ENCODE results near the gene PTGDS.

The PTGDS gene

GRCh38 chr9:137007108-137007815 lies 30.0 kb downstream of the PTGDS start:
- no peak for DNase-seq

GRCh38 chr9:137007816-137008270 lies 30.5 kb downstream of the PTGDS start:
- no peak for DNase-seq

GRCh38 chr9:137008312-137008711 lies 31.0 kb downstream of the PTGDS start:
- DNase-seq: no peak

- no peak for DNase-seq
These were observed 31.9 kb downstream of the PTGDS start for GRCh38 chr9:137009217-137009616.

- no peak for DNase-seq
These were observed 32.8 kb downstream of the PTGDS start for GRCh38 chr9:137009938-137010732.

DNA sequence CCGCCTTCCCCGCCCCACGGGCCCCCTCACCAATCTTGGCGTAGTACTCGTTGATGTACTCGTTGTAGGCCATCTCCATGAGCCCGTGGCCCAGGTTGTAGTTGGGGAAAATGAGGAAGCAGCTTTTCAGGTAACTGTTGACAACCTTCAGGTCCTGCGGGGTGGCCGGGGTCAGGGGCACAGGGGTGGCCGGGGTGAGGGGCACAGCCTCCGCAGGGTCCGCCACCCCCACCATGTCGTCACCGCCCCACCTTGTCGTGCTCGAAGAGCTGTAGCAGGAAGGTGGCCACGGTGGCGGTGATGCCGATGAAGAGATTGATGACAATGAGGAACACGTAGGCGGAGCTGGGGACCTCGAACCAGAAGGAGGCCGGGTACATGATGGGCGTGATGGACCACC lies 33.9 kb downstream of the PTGDS start:
- DNase-seq: no peak

DNA sequence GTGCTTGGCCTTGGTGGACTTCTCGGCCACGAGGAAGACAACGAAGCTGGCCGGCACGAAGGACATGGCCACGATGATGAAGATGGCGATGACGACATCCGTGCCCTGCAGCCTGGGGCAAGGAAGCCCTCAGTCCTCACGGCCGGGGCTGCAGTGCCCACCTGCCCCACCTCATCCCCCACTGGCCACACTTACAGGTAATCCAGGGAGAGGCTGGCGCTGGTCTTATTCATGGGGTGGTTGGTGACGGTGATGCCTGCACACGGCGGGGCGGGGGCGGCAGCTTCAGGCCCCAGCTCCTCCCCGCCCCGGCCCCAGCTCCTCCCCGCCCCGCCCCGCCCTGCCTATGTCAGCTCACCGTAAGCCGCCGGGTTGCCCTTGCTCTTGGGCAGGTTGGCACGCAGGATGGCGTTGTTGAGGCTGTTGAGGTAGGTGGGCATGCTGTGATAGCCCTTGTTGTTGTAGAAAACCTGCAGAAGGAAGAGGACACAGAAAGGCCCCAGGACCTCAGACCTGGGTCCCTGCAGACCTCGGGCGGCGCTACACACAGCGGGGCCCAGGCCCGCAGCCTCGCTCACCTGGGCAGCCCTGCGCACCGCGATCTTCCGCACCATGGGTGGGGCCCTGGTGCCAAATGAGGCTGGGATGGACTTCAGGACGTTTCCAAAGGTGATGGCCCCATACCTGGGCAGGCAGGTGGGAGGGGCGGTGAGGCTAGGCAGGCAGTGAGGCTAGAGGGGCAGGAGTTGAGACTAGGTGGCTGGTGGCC lies 34.8 kb downstream of the PTGDS start:
- no peak for DNase-seq

DNA sequence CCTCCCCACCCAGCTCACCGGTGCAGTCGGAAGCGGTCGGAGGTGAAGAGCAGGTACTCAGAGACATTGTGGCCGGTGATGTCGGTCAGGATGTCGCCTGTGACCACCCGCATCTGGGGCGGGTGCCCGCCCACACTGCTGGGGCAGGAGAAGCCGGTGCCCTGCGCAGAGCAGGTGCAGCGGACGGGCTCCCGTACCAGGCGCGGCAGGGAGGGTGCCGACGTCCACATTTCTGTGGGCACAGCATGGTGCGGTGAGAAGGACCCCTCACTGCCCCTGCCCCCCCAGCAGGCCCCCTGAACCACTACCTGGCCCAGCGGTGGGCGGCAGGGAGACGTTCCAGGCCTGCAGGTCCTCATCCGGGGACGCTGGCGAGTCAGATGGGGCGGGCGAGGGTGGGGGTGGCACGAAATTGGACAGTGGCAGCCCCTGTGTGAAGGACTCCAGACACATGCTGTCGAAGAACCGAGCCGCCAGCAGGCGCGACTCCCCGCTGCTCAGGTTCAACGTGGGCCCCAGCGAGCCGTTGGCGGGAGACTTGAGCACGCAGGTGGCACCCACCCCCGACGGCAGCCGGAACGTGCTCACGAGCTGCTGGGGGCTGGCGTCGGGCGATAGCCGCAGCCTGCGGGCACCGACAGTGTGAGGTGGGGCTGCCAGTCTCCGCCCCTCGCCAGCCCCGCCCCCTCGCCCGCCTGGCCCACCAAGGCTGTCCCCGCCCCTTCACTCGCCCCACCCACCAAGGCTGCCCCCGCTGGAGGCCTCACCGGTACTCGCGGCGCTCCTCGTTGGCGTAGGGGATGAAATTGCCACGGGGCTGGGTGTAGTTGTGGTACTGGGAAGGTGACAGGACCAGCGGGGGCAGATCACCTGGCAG lies 35.6 kb downstream of the PTGDS start:
- DNase-seq: peak in 1 of 51 donors; percentile 20

DNA sequence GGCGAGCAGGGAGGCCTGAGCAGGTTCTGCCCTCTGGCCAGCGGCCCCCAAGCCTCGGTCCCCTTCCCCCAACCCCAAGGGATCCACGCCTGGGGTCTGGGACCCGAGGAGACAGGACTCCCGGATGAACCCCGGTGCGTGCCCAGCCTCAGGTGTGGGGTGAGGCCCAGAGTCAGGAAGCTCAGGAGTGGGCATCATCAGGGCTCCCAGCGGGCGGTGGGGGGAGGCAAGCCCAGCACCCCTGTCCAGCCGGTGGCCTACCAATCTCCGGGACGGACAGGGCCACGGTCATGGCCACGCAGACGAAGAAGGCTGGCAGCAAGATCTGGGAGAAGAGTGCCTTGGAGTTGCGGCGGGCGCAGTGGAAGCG lies 36.3 kb downstream of the PTGDS start:
- DNase-seq: no peak

DNA sequence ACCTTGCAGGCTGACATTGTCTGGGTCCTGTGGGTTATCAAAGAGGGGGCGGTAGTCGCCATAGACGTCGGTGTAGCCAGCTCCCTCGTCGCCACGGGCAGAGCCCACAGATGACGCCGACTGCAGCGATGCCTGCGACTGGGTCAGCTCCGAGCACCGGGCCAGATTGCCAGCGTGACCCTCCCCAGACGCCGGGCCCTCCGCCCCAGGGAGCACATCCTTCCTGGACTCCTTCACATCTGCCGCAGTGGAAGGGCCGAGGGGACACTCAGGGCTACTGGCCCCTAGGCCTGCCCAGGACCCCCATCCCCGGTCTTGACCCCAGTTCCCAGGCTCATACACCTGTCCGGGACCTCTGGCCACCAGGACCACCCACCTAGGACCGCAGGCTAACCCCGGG lies 36.9 kb downstream of the PTGDS start:
- DNase-seq: no peak

GRCh38 chr9:137014776-137015539 lies 37.7 kb downstream of the PTGDS start:
- no peak for DNase-seq

GRCh38 chr9:137015540-137015930 lies 38.2 kb downstream of the PTGDS start:
- no peak for DNase-seq

DNA sequence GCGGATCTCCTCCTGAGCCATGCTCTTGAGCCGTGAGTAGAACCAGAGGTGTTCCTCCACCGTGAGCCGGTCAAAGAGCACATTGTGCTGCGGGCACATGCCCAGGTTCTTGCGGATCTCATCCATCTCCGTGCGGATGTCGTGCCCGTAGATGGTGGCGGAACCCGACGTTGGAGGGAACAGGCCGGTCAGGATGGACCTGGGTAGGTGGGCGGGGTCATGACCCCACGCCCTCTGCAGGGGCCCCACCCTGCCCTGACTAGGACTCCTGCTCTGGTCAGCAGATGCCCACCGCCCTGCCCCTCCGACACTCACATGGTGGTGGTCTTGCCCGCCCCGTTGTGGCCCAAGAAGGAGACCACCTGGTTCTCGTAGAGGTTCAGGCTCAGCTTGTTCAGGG lies 38.7 kb downstream of the PTGDS start:
- no peak for DNase-seq

DNA sequence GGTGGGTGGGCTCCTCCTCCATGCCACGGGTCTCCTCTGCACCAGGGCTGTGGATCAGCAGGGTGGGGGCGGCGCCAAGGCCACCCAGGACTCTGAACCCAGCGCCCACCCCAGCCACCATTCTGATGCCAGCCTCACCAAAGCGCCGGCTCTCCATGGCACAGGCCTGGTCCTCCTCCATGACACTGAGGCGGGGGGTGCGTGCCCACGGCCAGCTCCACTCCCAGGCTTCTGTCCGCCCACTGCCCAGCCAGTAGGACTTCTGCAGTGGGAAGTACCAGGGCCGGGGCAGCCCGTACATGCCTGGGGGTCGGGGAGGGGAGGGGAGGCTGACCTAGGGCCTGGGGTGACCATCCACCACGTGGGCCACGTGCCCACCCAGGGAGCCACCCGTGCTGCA lies 39.1 kb downstream of the PTGDS start:
- no peak for DNase-seq

DNA sequence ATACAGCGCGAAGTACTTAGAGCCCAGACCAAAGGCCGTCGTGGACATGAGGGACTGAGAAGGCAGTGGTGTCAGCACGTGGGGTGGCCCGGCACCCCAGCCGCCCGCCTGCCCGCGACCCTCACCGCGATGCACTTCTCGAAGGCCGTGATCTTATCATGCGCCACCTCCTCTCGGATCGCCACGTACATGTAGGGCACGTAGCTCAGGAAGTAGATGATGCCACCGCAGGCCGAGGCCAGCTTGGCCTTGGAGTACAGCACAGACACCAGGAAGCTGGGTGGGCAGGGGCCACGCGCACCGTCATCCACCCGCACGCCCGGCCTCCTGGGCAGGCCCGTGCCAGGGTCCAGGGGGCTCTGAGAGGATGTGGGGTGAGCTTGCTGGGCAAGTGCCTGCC lies 39.8 kb downstream of the PTGDS start:
- DNase-seq: no peak

GRCh38 chr9:137017791-137018497 lies 40.6 kb downstream of the PTGDS start:
- DNase-seq: no peak

- DNase-seq: no peak
These were observed 41.7 kb downstream of the PTGDS start for GRCh38 chr9:137018761-137019559.

DNA sequence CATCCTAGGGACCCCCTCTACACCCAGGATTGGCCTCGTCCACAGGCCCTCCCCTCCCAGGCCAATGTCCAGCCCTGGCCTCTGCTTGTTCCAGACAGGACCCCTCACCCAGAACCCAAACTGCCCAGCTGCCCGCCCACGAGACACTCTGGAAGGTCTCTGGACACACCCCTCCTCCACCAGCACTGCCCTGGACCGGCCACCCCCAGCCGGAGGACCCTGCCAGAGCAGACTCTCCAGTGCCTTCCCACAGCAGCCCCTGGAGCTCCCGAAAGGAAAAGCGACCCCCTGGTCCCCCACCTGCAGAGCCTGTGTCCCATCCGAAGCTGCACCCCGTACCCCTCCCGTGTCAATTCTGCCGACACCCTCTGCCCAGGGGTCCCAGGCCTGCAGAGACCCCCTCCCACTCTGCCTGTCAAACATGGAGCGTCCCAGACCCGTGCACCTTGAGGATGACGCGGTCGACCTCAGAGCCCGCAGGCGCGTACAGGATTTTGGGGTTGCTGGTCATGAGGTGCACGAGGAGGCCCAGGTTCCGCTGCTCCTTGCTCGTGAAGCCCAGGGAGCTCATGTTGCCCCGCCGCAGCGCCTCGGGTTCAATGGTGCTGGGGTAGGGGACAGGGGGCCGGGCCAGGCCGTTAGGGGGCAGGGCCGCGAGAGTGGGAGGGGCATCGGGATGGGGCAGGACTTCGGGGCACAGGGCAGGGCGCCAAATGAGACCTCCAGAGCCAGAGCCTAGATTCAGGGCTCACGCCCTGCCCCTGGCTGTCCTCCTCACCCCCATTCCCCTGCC lies 42.8 kb downstream of the PTGDS start:
- no peak for DNase-seq

Measured in hypothalamus (tissue), 51 donors.